Neural progenitor cell (in vitro differentiated cells): ENCODE measurements around the gene NWD2. TPM values are rescaled to one million over a fixed set of nuclear protein-coding genes. Genes with fewer than 3 reads are reported as not detected.

Experiments
- DNase-seq: peaks from one replicate; pipeline ENCODE4 v3.0.0-alpha.2; 2016; ENCODE audit warnings: low spot score
- H2AFZ ChIP-seq: fragments of 200-600 bp; sonication (generic); replicated peaks from 2 replicates; pipeline ENCODE4 v1.6.1; 2016; ENCODE audit warnings: antibody characterized with exemption
- H3F3A ChIP-seq: fragments of 200-600 bp; sonication (generic); 2 replicates; pipeline ENCODE4 v1.6.1; 2016; ENCODE audit warnings: antibody characterized with exemption, low read depth
- H3K27ac ChIP-seq: fragments of 200-600 bp; sonication (generic); 2 replicates; pipeline ENCODE4 v1.5.1; 2016; ENCODE audit warnings: mild to moderate bottlenecking
- H3K27me3 ChIP-seq: fragments of 200-600 bp; sonication (generic); 2 replicates; pipeline ENCODE4 v1.6.1; 2016; ENCODE audit warnings: mild to moderate bottlenecking, moderate library complexity
- H3K36me3 ChIP-seq: fragments of 200-600 bp; sonication (generic); 2 replicates; pipeline ENCODE4 v1.5.1; 2016
- H3K4me1 ChIP-seq: fragments of 200-600 bp; sonication (generic); 2 replicates; pipeline ENCODE4 v1.6.1; 2016; ENCODE audit warnings: mixed run types
- H3K4me2 ChIP-seq: fragments of 200-600 bp; sonication (generic); 2 replicates; pipeline ENCODE4 v1.6.1; 2016
- H3K4me3 ChIP-seq: fragments of 200-600 bp; sonication (generic); 2 replicates; pipeline ENCODE4 v1.5.1; 2016
- H3K79me2 ChIP-seq: fragments of 200-600 bp; sonication (generic); 2 replicates; pipeline ENCODE4 v1.6.1; 2016; ENCODE audit warnings: low read depth
- H3K9ac ChIP-seq: fragments of 200-600 bp; sonication (generic); 2 replicates; pipeline ENCODE4 v1.6.1; 2016
- H3K9me3 ChIP-seq: fragments of 200-600 bp; sonication (generic); 2 replicates; pipeline ENCODE4 v1.5.1; 2016; ENCODE audit warnings: low read depth
- H4K20me1 ChIP-seq: fragments of 200-600 bp; sonication (generic); 2 replicates; pipeline ENCODE4 v1.6.1; 2016; ENCODE audit warnings: low read depth
- H3K27ac Mint-ChIP-seq: 3 replicates; pipeline ENCODE4 v1.8.0; 2021; ENCODE audit warnings: mixed read lengths
- H3K27me3 Mint-ChIP-seq: 2 replicates; pipeline ENCODE4 v1.8.0; 2022; ENCODE audit warnings: low read depth, mild to moderate bottlenecking, inconsistent platforms, moderate library complexity, mixed read lengths; ENCODE audit not compliant: insufficient read depth
- H3K36me3 Mint-ChIP-seq: 3 replicates; pipeline ENCODE4 v1.8.0; 2021; ENCODE audit warnings: mixed read lengths
- H3K4me1 Mint-ChIP-seq: 3 replicates; pipeline ENCODE4 v1.8.0; 2021; ENCODE audit warnings: mixed read lengths
- H3K4me3 Mint-ChIP-seq: 3 replicates; pipeline ENCODE4 v1.8.0; 2021; ENCODE audit warnings: mild to moderate bottlenecking, moderate library complexity, mixed read lengths
- H3K9me3 Mint-ChIP-seq: 3 replicates; pipeline ENCODE4 v1.8.0; 2020; ENCODE audit warnings: mixed read lengths
- EZH2 ChIP-seq: fragments of 200-600 bp; sonication (generic); IDR thresholded peaks from 2 replicates; pipeline ENCODE4 v1.6.1; 2017; ENCODE audit warnings: antibody characterized with exemption, mild to moderate bottlenecking, moderate library complexity
- EZH2phosphoT487 ChIP-seq: fragments of 200-600 bp; sonication (generic); IDR thresholded peaks from 2 replicates; pipeline ENCODE4 v1.6.1; 2017; ENCODE audit warnings: antibody characterized with exemption
- total RNA-seq: library from RNA; depleted of rRNA; stranded (reverse); fragments of >200 nt; gene quantifications from 2 replicates; pipeline ENCODE4 v1.2.3, GENCODE V29; 2015; ENCODE audit warnings: low replicate concordance
- TF ChIP-seq, protein P1 (sequence below): fragments of 200-600 bp; sonication (generic); IDR thresholded peaks from 2 replicates; pipeline ENCODE4 v1.5.1; 2017; ENCODE audit warnings: antibody characterized with exemption, mild to moderate bottlenecking

NWD2 gene
- total RNA-seq, 1 donor from 2014 or later = not detected

DNA sequence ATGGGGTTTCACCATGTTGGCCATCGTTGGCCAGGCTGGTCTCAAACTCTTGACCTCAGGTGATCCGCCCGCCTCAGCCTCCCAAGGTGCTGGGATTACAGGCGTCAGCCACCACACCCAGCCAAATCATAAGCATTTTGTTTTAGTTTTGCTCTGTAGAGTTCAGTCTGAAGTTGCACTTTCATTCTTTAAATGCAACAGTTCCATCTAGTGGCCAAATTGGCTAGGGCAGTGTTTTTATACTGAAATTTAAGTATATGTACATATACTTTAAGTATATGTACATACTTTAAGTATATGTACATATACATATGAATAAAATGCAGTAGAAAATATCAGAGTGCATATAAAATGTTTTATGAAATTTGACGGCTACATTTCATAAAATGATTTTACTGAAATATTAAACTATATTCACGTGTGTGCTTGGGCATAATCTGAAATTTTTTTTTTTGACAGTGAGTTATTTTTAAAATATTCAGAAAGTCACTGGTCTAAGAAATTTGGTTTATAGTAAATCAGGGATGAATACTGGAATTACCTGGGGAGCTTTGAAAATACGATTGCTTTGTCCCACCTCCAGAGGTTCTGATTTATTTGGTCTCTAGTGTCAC lies 145.5 kb downstream of the NWD2 start:
- peak; percentile 70 for DNase-seq
- peaks cover 10% of the 10 kb centered on the region for H3K4me1 Mint-ChIP-seq
- H3K4me3 ChIP-seq = no peak overlapping the region
- no peaks in the 10 kb centered on the region for H3K9me3 Mint-ChIP-seq
- no peak overlapping the region for H3K4me2 ChIP-seq
- no peaks in the 10 kb centered on the region for H3K36me3 Mint-ChIP-seq
- no peaks in the 10 kb centered on the region for H3K79me2 ChIP-seq
- no peak overlapping the region for H3K9ac ChIP-seq
- H4K20me1 ChIP-seq = no peaks in the 10 kb centered on the region
- peaks cover 12% of the 10 kb centered on the region for H3F3A ChIP-seq
- H3K4me3 Mint-ChIP-seq = no peak overlapping the region
- no peak overlapping the region for H2AFZ ChIP-seq
- no peaks in the 10 kb centered on the region for H3K27me3 ChIP-seq
- no peaks in the 10 kb centered on the region for H3K36me3 ChIP-seq
- TF ChIP-seq, protein P1, sequence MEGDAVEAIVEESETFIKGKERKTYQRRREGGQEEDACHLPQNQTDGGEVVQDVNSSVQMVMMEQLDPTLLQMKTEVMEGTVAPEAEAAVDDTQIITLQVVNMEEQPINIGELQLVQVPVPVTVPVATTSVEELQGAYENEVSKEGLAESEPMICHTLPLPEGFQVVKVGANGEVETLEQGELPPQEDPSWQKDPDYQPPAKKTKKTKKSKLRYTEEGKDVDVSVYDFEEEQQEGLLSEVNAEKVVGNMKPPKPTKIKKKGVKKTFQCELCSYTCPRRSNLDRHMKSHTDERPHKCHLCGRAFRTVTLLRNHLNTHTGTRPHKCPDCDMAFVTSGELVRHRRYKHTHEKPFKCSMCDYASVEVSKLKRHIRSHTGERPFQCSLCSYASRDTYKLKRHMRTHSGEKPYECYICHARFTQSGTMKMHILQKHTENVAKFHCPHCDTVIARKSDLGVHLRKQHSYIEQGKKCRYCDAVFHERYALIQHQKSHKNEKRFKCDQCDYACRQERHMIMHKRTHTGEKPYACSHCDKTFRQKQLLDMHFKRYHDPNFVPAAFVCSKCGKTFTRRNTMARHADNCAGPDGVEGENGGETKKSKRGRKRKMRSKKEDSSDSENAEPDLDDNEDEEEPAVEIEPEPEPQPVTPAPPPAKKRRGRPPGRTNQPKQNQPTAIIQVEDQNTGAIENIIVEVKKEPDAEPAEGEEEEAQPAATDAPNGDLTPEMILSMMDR = peak; percentile 82
- no peak for TF ChIP-seq EZH2phosphoT487
- no peak overlapping the region for H3K27ac Mint-ChIP-seq
- no peaks in the 10 kb centered on the region for H3K9me3 ChIP-seq
- H3K4me1 ChIP-seq = peaks cover 9% of the 10 kb centered on the region
- H3K27me3 Mint-ChIP-seq = peaks cover 3% of the 10 kb centered on the region
- no peak overlapping the region for H3K27ac ChIP-seq

DNA sequence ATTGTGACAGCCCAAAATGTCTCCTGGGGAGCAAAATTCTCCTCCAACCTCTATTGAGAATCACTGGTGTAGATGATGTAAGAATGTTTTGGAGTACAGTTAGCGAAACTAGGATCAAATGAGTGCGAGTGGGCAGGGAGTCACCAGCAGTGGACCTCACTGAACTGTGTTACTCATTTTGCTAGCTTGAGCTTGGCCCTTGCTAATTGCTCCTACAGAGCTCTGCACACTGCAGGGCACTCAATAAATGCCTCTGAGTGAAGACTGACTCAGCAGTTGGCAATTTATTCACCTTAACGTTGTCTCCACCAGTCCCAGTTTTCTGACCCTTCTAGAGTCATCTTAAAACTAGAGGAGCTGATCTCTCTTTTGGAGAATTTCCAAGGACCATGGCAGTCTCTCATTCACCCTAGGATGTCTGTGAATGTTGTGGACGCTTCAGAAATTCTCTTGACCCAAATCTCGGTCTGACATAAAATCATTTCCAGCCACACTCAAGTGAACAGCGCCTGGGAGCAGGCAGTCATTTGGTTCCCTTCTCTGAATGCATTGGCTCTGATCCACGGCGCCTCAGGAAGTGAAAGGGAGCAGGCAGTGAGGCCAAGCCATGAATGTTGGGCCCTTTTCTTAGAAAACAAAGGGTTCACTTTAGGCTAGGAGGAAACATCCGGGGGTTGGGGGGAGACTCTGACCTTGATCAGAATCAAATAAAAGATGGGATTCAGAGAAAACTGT lies 148.1 kb downstream of the NWD2 start:
- H3F3A ChIP-seq = peaks cover 12% of the 10 kb centered on the region
- H3K9ac ChIP-seq = no peak overlapping the region
- H3K4me3 ChIP-seq = no peak overlapping the region
- TF ChIP-seq, protein P1 = no peak
- TF ChIP-seq EZH2phosphoT487 (no peak), EZH2 (no peak)
- H3K27me3 ChIP-seq = no peaks in the 10 kb centered on the region
- H3K4me1 Mint-ChIP-seq = peaks cover 10% of the 10 kb centered on the region
- no peak overlapping the region for H3K27ac ChIP-seq
- H3K4me2 ChIP-seq = no peak overlapping the region
- H3K36me3 Mint-ChIP-seq = no peaks in the 10 kb centered on the region
- no peak overlapping the region for H3K27ac Mint-ChIP-seq
- peaks cover 9% of the 10 kb centered on the region for H3K4me1 ChIP-seq
- no peaks in the 10 kb centered on the region for H3K79me2 ChIP-seq
- H3K36me3 ChIP-seq = no peaks in the 10 kb centered on the region
- H4K20me1 ChIP-seq = no peaks in the 10 kb centered on the region
- H2AFZ ChIP-seq = no peak overlapping the region
- H3K4me3 Mint-ChIP-seq = no peak overlapping the region
- no peaks in the 10 kb centered on the region for H3K9me3 Mint-ChIP-seq
- DNase-seq = peak; percentile 5
- H3K9me3 ChIP-seq = no peaks in the 10 kb centered on the region
- peaks cover 3% of the 10 kb centered on the region for H3K27me3 Mint-ChIP-seq

GRCh38 chr4:37393321-37393720 lies 148.8 kb downstream of the NWD2 start:
- Histone ChIP-seq H3K4me1 (peaks cover 9% of the 10 kb centered on the region), H3K79me2 (no peaks in the 10 kb centered on the region), H3K9me3 (no peaks in the 10 kb centered on the region), H4K20me1 (no peaks in the 10 kb centered on the region), H3K4me3 (no peak overlapping the region), H2AFZ (no peak overlapping the region), H3K9ac (no peak overlapping the region), H3K4me2 (no peak overlapping the region), H3K36me3 (no peaks in the 10 kb centered on the region), H3K27ac (no peak overlapping the region), H3K27me3 (no peaks in the 10 kb centered on the region), H3F3A (peaks cover 12% of the 10 kb centered on the region)
- TF ChIP-seq EZH2 (no peak), EZH2phosphoT487 (no peak)
- TF ChIP-seq, protein P1 = no peak
- peaks cover 3% of the 10 kb centered on the region for H3K27me3 Mint-ChIP-seq
- no peak for DNase-seq
- H3K27ac Mint-ChIP-seq = no peak overlapping the region
- peaks cover 10% of the 10 kb centered on the region for H3K4me1 Mint-ChIP-seq
- no peak overlapping the region for H3K4me3 Mint-ChIP-seq
- H3K36me3 Mint-ChIP-seq = no peaks in the 10 kb centered on the region
- H3K9me3 Mint-ChIP-seq = no peaks in the 10 kb centered on the region
